GM21423 (cell line): Measurements from ENCODE around the gene CSPG4.
"Not testable (repeated sequence)": the region's sequence is repeated elsewhere in the genome, so short reads cannot be mapped to it uniquely, and the experiment has no call there.

Experiments used
- ATAC-seq: cut with Tn5 transposase; IDR thresholded peaks from one replicate; pipeline ENCODE4 v1.9.1; 2021; ENCODE audit warnings: mild to moderate bottlenecking, moderate library complexity; ENCODE audit not compliant: unreplicated experiment

Gene CSPG4

DNA sequence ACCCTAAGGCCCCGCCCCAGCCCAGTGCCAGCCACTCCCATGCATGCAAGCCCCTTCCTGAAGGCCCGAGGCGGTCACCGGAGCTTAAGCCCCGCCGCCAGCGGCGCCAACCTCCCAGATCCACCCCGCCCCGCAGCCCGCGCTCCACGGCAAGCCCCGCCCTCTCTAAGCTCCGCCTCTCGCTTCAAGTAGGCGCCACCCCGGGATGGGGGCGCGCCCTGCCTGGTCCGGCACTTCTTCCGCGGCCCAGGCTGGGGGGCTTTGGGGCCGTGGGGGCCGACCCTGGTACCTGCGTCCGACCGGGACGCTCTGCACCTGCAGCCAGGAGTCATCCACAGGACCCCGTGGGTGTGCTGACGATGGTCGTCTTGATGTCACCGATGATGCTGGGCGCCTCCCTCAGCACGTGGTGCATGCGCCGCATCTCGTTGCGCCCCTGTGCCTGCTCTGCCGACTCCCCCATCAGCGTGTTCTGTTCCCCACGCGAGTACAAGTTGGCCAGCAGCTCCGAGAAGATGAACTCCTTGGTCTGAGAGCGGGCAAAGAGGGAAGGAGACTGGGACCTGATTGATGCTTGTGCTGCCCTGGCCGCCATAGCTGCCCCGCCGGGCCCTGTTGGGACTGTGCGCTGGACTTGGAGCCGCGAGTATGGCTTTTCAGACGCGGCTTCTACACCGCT is 26.1 kb upstream of the CSPG4 start:
- ATAC-seq = peak; percentile 92

DNA sequence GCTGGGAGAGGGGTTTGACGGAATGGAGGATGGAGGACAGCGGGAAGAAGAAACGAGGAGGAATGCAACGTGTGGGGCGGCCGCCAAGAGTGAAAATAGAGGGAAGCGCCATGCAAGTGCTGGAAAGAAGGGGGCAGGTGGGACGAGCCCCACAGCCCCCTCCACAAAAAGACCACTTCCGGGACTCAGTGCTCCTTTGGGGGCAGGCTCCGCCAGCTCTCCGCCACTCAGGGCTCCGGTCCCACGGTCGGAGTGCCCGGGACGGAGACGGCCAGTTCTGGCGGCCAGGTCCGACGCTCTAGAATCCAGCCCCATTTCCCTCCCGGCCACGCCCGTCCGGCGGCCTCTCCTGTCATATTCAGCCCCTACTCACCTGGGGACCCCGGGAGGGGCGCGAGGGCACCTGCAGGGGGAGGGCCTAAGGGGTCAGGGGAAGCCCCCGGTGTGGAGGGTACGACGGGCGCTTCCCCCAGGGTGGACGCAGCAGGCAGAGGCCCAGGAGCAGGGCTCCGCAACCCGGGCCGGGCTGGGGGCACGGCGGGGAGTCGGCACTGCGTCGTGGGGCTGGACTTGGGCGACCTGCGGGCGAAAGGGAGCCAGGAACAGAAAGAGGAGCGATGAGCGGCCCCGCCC is 25.5 kb upstream of the CSPG4 start:
- no peak for ATAC-seq

DNA sequence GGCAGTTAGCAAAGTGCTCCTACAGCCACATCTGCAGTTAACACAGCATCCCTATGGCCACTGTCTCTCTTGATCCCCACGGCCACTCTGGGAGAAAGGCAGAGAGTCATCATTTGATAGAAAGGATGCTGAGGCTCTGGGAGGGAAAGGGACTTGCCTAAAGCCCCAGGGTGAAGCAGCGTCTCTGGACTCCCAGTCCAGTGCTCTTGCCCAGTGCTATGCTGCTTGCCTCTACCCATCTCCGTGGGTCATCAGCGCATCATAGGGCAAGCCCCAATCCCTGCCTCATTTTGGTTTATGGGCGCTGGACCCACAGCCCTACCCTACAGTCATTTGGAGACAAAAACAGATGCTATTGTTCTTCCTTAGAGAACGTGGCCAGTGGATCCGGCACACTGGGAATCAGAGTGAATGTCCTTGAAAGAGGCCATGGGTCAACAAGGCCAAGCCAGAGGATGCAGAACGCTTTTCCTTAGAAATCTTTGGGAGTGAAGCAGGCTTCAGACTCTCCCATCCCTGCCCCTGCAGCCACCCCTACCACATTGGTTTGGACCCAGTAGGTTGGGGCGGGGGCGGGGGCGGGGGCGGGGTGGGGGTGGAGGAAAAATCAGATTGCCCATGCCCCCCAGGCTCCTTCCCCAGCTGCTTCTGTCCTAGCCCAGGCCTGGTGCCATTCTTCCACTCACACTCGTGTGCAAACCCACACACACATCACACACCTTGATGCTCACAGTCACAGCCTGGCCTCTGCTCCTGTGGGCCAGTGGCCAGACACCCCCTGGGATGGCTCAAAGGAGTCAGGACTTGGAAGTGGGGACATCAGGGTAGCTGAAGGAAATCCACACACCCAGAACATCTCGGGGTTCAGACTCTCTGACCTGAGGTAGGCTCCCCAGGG is 24.7 kb upstream of the CSPG4 start:
- ATAC-seq = not testable (repeated sequence)

GRCh38 chr15:75736256-75736655 is 23.6 kb upstream of the CSPG4 start:
- ATAC-seq = no peak

- ATAC-seq = not testable (repeated sequence)
Measured at GRCh38 chr15:75734861-75735760, 22.5 kb upstream of the CSPG4 start.

- ATAC-seq = no peak
Measured at GRCh38 chr15:75733761-75734651, 21.4 kb upstream of the CSPG4 start.

GRCh38 chr15:75732809-75733451 is 20.3 kb upstream of the CSPG4 start:
- peak; percentile 62 for ATAC-seq

DNA sequence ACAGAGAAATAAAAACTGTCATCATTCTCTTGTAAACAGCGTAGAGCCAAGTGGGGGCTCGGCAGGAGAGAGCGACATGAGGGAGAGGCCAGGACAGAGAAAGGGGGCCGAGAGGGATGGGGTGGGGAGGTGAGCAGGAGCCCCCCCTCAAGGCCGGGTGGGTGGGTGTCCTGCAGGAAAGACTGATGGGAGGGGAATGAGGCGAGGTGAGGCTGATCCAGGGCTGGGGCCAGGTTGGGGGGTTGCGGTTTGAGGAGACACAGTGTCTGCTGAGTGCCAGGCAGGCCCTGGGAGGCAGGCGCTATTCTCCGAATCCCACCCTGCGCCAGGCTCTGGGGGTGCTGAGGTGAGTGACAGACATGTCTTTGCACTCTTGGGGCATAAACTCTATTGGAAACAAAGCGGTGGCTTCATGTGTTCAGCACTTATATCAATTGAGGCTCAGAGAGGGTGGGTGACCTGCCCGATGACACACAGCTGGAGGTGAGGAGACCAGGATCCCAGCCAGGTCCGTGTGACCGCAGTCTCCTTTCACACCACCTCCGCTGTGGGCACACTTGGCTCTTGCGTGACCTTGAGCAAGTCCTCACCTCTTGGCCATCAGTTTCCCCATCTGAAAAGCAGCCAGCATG is 19.6 kb upstream of the CSPG4 start:
- no peak for ATAC-seq

DNA sequence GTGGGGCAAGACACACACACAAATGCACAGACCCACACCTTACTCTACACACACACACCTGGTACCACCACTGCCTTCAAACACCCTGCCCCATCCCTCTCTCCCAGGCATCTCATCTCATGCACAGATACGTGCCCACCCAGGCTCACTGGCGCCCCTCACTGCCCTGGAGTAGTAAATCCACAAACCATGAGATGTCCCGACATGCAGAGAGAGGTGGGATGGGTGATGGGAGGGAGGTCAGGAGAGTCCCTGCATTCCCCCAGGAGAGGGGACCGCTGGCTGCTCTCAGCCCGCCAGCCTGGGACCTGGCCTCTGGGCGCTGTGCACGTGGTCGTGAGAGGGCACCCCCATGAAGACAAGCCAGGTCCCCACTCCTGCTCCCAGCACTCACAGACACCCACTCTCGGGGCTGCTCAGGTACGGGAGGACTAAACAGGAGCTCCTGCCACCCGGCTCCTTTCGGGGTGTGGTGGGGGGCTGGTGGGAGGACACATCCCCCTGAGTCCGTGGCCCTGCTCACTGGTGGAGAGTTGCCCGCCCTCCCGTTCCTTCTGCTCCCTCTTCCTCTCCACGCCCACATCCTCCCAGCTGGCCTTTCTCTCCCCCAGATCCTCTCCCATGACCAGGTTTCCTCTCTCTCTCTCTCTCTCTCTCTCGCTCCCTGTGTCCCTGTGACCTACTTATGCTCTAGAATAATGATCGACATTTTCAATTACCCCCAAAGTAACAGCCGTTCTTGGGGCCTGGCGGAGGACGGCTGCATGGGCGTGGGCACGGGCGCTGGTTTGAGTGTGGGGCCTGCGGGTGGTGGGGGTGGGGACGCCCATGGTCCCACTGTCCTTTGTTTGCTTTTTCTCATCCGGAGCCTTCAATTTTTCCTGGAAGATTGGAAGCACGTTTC is 18.9 kb upstream of the CSPG4 start:
- ATAC-seq = no peak

DNA sequence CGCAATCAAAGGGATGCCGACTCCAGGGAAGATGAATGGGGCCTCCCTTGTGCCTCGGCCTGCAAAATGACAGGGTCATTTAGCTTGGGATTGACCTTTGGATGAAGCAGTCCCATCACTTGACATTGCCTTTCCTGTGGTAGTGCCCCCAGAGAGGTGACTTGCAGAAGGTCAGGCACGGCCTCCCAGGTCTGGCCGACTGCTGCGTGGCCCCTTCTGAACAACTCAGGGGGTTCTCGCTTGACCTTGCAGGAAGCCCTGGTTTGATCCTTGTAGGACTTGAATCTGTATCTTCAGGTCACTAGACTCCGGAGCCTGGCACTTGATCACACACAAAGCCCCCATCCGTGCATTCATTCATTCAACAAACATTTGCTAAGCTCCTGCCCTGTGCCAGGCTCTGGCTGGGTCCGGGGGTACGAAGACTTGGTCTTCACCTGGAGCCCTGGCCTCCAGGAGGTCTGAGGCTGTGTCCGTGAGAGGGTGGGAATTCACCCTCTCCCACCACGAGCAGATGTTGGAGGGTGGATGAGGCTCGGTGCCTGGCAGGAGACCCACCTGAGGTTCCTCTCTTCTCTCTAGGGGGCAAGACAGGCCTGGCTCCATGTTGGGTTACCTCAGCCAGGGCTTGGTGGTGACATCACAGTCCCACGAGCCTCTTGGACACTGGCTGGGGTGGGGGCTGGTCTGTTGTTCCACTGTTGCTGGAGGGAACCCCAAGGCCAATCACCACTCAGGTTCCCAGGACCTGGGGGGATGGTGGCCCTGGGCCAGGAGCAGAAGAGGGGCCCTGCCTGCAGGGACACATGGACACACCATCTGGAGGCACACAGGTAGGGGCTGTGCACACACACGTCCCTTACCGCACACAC is 18.0 kb upstream of the CSPG4 start:
- not testable (repeated sequence) for ATAC-seq

GRCh38 chr15:75729326-75730069 is 16.9 kb upstream of the CSPG4 start:
- ATAC-seq = no peak

- no peak for ATAC-seq
Measured at GRCh38 chr15:75727851-75728715, 15.4 kb upstream of the CSPG4 start.

DNA sequence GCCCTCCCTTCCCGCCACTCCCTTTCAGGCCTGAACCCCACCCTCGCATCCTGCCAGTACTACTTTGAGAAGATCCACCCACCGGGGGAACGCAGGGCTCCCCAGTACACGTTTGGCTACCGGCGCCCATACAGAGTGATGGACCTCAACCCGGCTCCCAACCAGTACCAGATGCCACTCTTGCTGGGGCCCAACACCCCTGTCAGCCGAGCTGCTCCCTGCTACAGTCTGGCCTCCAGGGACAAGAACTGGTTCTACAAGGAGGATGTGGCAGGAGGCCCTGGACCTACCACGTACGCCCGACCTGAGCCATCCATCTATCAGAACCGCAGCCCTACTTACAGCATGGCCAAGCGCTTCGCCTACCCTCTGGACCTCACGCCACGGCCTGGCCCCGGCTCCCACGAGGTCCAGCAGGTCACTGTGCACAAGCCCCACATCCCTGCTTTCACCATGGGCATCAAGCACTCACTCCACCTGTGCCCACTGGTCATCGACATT is 14.4 kb upstream of the CSPG4 start:
- ATAC-seq = no peak

DNA sequence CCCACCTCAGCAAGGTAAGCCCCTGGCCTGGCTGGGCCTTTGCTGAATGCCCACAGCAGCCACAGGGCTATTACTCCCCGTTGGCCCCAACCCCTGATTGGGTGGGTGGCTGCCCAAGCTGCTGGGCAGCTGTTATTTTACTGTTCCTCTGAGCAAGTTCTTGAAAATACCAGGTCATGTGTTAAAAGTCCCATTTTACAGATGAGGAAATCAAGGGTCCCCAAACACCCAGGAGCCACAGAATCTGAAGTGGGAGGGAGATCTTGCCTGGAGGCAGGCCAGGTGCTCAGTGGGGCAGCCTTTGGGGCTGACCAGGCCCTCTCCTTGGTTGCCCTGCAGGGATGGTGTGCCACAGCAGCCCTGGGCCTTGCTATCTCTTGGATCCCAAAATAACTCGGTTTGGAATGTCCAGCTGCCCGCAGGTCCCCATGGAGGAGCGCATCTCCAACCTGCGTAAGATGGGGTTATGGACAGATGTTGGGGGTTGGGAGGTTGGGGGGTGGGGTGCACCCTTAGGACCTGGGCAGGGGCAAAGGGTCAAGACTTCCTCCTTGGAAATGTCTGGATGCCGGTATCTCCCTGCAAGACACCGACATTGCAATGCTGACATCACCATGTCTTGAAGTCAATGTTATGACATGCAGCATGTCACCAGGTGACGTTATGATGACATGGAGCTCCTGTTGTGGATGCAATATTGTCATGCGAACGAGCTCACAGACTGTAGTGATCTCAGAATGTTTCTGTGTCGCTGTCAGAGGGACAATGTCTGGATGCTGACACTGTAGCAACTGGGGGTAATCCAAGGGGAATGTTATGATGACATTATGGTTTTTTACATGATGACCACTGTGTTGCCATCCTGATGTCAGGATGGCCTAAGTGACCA is 13.3 kb upstream of the CSPG4 start:
- no peak for ATAC-seq
